ENCODE measurements around the gene CAPN15.
"Not testable (repeated sequence)": the region's sequence is repeated elsewhere in the genome, so short reads cannot be mapped to it uniquely, and the experiment has no call there.

The CAPN15 gene

DNA sequence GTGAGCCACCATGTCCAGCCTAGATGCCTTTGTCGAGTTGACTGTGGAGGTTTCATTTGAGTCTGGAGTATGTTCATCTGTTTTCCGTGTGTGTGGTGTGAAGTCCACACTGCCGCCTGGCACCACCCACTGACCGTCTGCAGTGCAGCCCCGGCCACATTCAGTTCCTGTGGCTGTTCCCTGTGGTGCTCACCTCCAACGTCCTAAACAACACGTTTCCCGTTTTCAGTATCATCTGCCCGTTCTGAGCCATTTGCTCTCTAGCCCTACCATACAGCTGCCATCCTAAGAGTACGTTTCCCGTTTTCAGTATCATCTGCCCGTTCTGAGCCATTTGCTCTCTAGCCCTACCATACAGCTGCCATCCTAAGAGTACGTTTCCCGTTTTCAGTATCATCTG lies 20.0 kb upstream of the CAPN15 start:
- DNase-seq (ENCODE audit: low read depth): not testable (repeated sequence)

DNA sequence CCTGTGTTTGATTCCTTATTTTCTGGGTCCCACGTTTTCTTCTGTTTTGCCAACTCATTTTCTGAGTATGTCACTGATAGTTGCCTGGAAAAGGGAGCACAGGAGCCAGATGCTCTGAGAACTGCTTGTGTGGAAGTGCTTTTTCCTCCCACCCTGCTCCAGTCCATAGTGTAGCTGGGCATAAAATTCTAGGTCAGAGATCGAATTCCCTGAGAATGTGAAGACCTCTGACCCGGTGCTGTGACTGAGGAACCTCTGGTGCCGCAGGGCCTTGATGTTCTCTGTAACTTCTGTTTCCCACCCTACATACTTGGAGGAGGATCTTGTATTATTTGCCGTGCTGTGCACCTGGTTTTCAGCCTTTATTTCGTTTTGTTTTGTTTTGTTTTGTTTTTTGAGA lies 19.5 kb upstream of the CAPN15 start:
- no peak for DNase-seq (ENCODE audit: low read depth)

GRCh38 chr16:508884-509736 lies 18.4 kb upstream of the CAPN15 start:
- DNase-seq (ENCODE audit: low read depth): no peak

- DNase-seq (ENCODE audit: low read depth): no peak
Observed at GRCh38 chr16:510066-510825, 17.3 kb upstream of the CAPN15 start.

GRCh38 chr16:512802-513201 lies 14.7 kb upstream of the CAPN15 start:
- no peak for DNase-seq (ENCODE audit: low read depth)

- no peak for DNase-seq (ENCODE audit: low read depth)
Observed at GRCh38 chr16:513950-514349, 13.6 kb upstream of the CAPN15 start.

DNA sequence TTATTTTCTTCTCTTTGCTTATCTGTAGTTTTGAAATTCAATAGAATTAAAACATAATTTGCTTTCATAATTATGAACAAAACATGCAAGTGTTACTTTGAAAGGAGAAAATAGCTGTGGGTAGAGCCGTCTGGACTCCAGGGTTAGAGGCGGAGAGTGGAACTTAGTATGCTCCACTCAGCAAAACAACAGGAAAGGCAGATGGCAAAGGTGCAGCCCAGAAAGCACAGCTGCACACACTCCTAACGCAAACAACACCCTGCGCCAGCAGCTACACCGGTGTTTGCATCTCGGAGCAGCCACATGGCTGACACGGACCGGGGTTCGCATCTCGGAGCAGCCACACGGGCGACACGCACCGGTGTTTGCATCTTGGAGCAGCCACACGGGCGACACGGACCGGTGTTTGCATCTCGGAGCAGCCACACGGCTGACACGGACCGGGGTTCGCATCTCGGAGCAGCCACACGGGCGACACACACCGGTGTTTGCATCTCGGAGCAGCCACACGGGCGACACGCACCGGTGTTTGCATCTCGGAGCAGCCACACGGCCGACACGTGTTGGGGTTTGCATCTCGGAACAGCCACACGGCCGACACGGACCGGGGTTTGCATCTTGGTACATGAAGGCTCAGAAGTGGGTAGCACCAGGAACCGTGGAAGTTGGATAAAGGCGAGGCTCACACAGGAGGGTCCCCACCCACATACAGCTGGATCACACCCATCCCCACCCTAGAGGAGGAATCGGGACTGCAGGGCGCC lies 12.2 kb upstream of the CAPN15 start:
- DNase-seq (ENCODE audit: low read depth): no peak

DNA sequence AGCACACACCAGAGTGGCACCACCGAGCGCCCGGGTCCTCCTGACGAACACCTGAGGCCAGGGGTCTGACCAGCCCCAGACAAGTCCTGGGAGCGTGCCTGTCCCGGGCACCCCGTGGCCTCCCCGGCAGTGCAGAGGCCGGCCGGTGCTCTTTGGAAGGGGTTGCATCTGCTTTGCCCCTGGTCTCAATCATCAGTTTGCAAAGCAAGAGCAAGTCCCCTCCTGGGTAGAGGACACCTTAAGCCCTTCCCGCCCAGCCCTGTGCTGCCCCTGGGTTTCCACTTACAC lies 11.6 kb upstream of the CAPN15 start:
- DNase-seq (ENCODE audit: low read depth): no peak

GRCh38 chr16:516301-516700 lies 11.2 kb upstream of the CAPN15 start:
- no peak for DNase-seq (ENCODE audit: low read depth)

- no peak for DNase-seq (ENCODE audit: low read depth)
Observed at GRCh38 chr16:518858-519257, 8.7 kb upstream of the CAPN15 start.

GRCh38 chr16:519425-519824 lies 8.1 kb upstream of the CAPN15 start:
- no peak for DNase-seq (ENCODE audit: low read depth)

DNA sequence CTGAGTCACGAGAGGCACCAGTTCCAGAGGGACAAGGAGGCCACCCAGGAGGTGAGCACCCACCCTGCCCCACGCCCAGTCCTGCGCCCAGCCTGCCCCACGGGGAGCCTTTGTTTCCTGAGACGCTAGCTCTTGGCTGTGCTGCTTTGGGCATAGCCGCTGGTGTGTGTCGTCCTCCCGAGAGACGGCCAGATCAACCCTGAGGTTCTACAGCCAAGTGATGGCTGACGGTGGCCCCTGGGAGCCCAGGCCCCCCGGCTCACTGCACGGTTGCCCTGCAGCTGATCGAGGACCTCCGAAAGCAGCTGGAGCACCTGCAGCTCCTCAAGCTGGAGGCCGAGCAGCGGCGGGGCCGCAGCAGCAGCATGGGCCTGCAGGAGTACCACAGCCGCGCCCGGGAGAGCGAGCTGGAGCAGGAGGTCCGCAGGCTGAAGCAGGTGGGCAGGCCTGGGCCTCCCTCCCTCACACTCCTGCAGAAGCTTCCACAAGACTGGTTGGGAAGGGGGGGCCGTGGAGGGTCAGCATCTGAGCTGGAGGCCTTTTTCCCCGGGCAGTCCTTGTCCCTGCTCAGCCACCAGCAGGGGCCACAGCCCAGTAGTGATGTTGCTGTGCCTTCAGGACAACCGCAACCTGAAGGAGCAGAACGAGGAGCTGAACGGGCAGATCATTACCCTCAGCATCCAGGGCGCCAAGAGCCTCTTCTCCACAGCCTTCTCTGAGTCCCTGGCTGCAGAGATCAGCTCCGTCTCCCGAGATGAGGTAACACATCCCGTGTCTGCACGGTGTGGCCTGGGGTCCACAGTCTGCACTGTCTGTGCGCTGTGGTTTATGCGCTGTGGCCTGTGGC lies 7.4 kb upstream of the CAPN15 start:
- DNase-seq (ENCODE audit: low read depth): no peak

DNA sequence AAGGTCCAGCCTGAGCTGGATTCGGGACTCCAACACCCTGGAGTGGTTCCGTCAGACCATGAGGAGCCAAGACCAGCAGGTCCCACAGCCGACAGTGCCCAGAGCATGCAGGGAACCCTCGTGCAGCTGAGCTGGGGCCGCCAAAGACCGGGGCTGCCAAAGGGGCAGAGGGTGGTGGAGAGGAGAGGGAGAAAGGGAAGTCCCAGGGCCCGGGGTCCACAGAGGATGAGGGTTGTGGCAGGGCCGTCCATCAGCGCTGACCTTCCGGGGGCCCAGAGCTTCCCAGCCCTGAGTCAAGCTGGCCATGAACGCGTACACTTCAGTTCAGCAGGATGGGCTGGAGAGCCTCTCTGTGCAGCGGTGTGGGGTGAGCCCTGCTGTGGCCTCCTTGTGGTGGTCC lies 6.7 kb upstream of the CAPN15 start:
- no peak for DNase-seq (ENCODE audit: low read depth)

- DNase-seq (ENCODE audit: low read depth): no peak
Observed at GRCh38 chr16:521381-522210, 5.9 kb upstream of the CAPN15 start.

DNA sequence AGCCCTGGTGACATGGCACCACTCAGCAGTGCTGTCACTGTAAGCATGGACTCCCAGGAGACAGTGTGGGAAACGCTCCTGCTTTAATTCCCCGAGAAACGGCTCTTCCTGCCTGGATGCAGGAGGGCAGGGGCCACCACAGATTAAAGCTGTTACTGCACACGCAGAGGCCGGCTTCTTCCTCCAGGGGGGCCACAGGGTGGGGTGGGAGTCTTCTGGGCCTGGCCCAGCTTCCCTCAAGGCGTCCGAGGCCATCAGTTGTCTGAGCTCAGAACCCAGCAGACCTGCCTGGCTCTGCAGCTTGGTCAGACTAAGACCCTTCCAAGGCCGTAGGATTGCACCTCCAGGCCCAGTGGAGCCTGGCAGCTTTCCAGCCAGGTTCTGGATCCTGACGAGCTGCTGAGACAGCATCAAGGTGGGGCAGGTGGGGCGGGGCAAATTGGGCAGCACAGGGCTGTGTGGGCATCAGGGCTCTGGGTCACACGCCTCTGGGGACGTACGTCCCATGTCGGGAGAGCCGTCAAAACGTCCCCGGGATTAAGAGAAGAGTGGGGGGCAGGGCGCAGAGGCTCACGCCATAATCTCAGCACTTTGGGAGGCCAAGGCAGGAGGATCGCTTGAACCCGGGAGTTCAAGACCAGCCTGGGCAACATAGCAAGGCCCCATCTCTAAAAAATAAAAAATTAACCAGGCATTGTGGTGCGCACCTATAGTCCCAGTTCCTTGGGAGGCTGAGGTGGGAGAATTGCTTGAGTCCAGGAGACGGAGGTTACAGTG lies 5.0 kb upstream of the CAPN15 start:
- no peak for DNase-seq (ENCODE audit: low read depth)

DNA sequence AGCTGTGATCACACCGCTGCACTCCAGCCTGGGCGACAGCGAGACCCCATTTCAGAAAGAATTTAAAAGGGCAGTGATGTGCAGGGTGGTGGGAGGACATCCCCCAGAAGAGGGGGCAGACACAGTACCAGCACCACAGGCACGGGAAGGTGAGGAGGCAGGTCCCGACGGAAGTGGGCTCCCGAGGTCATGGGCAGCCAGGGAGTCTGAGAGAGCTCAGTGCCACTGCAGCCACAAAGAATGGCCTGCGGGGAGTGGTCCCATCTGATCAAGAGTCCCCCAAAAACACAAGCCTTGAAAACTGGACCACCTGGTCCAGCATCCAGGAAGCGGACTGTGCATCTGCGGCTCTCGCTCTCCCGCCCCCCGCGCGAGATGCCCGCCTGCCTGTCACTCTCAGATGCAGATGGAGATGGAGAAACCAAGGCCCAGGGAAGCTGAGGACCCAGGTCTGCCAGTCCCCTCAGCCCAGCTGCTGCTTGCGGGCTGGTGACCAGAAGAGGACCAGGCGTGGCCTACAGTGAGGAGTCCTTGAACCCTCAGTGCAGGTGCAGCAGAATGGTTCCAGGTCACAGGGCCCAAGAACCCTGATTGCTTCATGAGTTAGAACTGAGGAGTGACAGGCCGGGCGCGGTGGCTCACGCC lies 4.3 kb upstream of the CAPN15 start:
- no peak for DNase-seq (ENCODE audit: low read depth)

DNA sequence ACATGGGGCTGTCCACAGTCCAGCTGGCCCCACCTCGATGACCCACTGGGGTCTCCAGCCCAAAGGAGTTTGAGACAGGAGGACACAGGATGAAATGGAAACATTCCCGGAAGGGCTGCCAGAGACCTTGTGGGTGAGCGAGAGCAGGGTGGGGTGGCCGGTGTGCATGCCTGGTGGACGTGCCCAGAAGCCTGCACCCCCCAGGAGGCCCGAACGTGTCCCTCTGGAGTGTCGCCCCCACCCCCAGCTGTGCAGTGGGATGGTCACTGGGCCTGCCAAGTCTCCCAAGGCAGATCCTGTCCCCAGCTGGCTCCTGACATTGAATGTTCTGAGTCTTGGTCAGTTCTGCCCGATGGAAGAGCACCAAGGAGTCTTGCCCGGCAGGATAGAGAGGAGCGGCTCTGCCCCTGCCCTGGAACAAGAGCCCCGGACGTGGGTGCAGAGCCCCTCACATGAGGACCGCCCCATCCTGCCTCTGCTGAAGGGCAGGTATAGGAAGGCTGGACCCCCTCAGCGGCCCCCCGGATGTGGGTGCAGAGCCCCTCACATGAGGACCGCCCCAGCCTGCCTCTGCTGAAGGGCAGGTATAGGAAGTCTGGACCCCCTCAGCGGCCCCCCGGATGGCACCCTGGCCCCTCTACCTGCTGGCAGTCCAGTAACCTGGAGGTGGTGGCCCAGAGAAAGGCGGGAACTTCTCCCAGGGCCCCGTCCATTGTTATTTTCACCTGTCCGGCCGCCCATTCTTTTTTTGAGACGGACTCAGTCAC lies 3.1 kb upstream of the CAPN15 start:
- DNase-seq (ENCODE audit: low read depth): no peak

DNA sequence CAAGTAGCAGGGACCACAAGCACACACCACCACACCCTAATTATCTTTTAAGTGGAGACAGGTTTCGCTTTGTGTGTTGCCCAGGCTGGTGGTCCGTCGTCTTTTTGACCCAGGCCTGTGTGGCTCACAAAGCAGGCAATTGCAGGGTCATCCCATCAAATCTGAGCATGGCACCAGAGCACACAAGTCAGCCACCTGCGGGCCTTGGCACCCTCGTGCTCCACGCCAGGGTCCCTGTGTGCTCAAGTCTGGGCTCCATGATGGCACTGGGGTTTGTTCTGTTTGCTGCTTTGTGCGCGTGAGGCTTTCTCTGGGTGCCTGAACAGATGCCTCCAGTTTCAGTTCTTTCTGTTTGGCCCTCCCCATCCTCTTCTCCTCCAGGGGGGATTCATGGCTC lies 2.4 kb upstream of the CAPN15 start:
- DNase-seq (ENCODE audit: low read depth): no peak
